GM12801 (cell line): ENCODE data around the gene UNC119.

ENCODE experiments used
- TF ChIP-seq, protein P1 (sequence below): IDR thresholded peaks from one replicate; pipeline ENCODE4 v1.5.1; 2011; ENCODE audit warnings: control low read depth; ENCODE audit not compliant: insufficient read length; ENCODE audit errors: extremely low read depth

Gene UNC119

GRCh38 chr17:28530250-28530649 is 22.2 kb downstream of the UNC119 start:
- TF ChIP-seq, protein P1, sequence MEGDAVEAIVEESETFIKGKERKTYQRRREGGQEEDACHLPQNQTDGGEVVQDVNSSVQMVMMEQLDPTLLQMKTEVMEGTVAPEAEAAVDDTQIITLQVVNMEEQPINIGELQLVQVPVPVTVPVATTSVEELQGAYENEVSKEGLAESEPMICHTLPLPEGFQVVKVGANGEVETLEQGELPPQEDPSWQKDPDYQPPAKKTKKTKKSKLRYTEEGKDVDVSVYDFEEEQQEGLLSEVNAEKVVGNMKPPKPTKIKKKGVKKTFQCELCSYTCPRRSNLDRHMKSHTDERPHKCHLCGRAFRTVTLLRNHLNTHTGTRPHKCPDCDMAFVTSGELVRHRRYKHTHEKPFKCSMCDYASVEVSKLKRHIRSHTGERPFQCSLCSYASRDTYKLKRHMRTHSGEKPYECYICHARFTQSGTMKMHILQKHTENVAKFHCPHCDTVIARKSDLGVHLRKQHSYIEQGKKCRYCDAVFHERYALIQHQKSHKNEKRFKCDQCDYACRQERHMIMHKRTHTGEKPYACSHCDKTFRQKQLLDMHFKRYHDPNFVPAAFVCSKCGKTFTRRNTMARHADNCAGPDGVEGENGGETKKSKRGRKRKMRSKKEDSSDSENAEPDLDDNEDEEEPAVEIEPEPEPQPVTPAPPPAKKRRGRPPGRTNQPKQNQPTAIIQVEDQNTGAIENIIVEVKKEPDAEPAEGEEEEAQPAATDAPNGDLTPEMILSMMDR = no peak

GRCh38 chr17:28529013-28529400 is 23.4 kb downstream of the UNC119 start:
- TF ChIP-seq, protein P1 = no peak

DNA sequence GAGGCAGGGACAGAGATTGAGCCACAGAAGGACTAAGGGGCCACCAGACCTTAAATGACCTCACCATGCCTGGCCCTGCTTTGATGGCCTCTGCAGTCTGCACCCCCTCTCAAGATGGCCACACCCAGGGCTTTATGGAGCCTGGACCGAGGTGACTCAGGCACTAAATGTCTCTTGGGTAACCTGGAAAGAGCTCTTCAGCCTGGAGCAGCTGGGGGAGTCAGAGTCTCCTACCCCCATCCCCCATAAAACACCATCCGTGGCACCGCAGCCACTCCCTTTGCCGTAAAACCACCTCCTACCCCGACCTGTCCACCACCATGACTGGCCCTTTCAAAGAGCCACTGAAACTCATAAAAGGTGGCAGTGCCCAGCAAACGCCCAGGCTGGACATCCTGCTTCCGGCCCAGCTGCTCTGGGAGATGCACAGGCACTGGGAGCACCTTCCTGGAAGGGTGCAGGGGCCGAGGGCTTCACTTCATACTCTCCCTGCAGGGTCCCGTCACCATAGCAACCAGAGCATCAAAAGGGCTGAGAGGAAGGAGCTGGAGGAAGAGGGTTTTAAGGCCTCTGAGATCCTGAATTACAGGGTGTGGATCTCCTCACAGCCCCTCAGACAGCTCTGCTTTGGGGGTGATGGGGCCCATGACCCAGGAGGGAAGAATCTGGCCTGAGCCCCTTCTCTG is 24.0 kb downstream of the UNC119 start:
- TF ChIP-seq, protein P1 = no peak

DNA sequence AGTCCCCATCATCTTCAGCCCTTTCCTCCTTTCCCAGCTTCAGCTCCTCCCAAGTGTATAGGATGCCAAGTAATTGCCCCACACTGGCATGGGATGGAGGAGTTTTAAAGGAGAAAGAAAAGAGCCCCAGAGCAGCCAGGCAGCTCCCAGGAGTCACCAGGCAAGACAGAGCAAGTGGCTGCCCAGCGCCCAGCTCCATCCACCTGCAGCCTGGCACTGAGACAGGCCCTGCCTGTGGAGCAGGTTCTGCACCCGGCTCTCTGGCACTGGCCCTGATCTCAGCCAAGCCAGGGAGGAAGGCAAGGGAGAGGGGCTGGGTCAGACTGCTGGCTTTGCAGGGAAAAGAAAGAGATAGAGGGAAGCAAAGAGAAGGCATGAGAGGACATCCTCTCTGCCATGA is 24.6 kb downstream of the UNC119 start:
- TF ChIP-seq, protein P1 = no peak

DNA sequence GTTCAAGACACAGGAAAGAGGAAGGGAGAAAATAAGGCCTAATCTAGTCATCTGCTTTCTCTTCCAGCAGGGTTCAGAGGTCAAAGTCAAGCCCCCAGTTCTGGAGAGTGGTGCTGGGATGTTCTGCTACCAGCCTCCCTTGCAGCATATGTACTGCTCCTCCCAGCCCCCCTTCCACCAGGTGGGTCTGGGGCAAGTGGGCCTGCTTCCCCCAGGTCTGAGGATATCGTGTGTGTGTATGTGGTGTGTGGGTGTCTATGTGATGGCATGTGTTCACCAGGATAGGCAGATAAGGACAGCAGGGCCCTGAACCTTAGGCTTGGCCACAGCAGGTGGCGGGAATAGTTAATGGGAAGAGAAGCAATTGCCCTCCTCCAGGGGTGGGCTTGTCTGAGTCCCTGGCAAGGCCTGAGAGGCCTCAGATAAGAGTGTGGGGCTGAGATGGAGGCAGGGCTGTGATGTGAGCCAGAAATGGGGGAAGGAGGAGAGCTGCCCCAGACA is 25.2 kb downstream of the UNC119 start:
- TF ChIP-seq, protein P1 = no peak

DNA sequence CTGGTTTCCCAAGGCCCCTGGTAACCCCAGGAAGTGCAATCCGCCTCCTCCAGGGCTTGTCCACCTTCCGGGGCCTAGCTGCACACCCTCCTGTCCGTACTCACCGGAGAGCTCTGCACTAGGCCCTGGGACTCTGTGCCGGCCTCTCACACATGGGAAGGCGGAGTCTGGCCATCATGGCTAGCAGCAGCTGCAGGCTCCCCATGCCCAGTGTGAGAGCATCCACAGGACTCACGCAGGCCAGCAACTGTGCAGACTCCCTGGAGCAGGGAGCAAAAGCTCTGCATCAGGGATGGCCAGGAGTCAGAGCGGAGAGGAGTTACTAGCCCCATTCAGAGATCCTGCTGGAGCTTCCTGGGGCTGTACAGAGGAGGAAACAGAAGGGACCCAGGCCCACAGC is 26.0 kb downstream of the UNC119 start:
- TF ChIP-seq, protein P1 = no peak

DNA sequence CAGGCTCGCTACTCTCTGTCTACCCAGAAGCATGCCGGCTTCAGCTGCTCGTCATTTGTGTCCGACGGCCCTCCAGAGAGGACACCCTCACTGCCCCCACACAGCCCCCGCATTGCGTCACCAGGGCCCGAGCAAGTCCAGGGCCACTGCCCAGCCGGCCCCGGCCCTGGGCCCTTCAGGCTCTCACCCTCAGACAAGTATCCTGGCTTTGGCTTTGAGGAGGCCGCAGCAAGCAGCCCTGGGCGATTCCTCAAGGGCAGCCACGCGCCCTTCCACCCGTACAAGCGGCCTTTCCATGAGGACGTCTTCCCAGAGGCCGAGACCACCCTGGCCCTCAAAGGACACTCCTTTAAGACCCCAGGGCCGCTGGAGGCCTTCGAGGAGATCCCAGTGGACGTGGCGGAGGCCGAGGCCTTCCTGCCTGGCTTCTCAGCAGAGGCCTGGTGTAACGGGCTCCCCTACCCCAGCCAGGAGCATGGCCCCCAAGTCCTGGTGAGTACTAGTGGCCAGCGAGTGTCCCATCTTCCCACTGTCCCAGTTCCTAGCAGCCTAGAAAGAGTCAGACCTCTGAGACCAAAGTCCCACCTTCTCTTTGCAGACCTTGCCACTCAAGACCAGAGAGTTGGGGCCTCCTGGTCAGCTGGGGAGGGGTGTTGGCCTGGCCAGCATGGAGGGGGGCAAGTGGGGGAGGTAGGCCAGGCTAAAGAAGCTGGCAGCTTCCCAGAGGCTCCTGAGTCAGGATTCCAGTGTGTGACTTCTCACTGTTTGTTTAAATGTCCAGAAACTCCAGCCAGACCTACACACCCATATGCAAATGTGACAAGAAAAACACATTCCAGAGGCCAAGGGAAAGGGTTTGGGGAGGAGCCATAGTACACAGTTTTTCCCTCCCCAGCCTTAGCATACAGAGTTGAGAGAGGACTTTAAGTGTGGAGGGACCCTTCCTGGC is 27.7 kb downstream of the UNC119 start:
- TF ChIP-seq, protein P1 = no peak
